HG03469 (cell line): ENCODE results near the gene COMMD6.
"Not testable (repeated sequence)": the region's sequence is repeated elsewhere in the genome, so short reads cannot be mapped to it uniquely, and the experiment has no call there.

Experiments used
- ATAC-seq: cut with Tn5 transposase; IDR thresholded peaks from one replicate; pipeline ENCODE4 v1.9.1; 2021; ENCODE audit warnings: mild to moderate bottlenecking, moderate library complexity, moderate number of reproducible peaks; ENCODE audit not compliant: unreplicated experiment

The COMMD6 gene

DNA sequence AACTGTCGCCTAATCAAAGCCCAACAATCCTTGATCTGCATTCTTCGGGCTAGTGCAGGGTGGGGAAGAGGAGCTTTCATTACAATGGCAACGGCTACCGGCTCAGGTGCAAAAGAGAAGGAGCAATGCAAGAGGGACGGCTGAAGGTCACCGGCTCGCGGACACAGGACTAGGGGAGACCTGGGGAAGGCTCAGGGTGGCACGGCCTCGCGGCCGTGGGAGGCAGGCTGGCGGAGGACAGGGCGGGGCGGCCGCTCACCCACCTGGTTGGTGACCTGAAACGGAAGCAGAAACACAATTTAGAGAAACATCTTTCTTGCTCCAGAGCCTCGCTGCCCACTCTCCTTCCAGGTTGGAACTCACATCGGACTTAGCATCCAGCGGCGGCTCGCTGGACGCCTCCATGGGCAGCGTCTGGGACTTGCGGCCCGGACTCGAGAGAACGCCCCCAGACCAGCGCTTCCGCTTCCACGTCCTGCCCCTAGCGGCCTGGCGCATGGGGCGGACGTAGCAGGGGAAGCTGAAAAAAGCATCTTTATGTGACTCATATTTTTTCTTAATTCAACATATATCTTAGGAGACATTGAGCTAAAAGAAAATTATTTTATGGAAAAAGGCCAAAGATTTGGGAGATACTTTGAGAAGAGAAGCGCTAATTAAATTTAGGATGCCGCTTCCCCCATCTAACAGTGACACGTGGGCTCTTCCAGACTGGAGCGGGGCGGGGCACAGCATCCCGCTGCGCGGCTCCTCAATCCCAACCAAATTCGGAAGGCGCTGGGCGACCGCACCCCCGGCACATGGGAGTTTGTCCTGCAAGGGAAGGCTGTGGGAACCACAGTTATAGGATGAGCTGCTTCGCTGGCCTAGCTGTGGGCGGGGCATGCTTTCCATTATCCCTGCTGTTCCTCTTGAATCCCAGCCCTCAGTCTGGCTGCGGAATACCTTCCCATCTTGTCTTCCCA, at the start of gene COMMD6:
TSS of gene COMMD6 (minus strand) at position 441 of the 965 bp plus-strand sequence. CDS start at position 405, 36 bp downstream.
- ATAC-seq, result peak; percentile 84

DNA sequence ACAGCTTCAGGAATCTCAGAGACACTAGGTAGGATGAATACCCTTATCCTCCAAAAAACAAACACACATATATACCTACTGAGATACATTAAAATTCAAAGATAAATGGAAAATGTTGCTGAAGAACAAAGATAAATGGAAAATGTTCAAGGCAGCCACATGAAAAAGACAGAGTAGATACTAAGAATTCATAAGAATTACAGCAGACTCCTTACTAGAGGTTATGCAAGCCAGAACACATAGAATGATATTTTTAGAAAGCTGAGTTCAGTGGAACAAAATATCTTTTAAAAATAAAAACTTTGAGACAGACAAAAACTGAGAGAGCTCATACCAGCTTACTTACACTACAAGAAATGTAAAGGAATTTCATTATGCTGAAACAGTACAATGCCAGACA, 47.5 kb upstream of the COMMD6 start:
- ATAC-seq, result no peak

- no peak for ATAC-seq
These were observed 45.5 kb upstream of the COMMD6 start for GRCh38 chr13:75583091-75583490.

DNA sequence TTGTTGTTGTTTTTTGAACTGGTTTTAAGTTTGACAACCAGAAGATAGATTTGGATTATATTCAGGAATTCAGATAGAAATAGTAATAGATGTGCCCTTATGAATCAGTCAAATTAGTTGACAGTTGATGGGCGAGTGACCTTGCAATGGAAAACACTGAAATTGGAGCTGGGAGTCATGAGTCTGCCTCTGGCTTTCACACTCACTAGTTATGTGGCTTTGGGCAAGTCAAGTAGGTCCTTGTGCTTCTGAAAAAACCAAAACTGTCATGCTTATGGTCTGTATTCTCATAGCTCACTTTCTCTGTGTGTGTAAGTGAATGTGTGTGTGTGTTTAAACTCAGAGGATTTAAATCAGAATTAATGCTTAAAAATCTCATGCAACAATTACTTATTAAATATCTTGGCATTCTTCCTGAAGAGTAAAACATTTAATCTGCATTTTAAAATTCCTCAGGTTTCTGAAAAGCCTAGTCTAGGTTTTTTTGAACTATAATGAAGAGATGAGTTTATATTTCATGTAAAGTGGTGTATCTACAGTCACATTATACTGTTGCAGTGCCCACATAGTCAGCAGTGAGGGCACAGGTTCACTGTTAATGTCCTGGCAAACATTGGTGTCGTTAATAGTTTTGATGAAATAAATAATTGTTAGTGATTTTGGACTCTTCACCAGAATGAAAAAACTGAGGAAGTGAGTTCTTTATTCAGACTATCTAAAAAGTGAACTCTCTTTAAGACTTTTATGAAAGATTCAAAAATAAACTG, 44.4 kb upstream of the COMMD6 start:
- ATAC-seq, result no peak

DNA sequence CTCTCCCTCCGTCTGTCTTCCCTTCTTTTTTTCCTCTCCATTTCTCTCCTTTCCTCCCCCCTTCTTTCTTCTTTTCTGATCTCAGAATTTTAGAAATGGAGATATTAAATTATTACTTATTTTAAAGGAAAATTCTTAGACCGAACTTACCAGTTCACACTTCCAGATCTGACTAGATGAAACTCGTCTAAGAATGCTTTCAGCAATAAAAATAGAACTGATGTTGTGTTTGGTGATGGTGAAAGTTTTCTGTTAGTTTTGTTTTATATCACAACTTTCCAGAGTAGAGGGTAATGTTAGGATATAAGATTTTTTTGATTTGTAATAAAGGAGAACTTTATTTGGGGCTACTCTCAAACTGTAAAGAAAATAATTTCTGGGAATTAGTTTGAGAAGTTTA, 41.9 kb upstream of the COMMD6 start:
- ATAC-seq, result no peak

DNA sequence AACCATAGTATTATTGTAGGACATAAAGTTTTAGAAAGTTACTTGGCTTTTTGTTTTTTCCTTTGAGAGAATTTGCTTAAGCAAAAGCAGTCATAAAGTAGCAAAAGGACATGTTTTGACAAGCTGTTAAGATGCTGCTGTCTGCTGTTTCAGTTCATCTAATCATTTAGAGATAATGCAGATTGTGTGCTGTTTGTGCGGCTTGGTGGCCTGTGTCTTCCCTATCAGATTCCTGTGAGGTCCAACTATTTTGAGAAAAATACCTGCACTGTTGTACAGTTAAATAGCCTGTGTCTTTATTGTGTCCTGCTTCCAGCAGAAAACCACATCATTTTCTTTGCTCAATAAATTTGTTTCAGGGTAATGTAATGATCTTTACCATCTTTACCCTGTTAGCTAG, 31.9 kb upstream of the COMMD6 start:
- no peak for ATAC-seq

GRCh38 chr13:75566658-75567057, 29.0 kb upstream of the COMMD6 start:
- no peak for ATAC-seq

DNA sequence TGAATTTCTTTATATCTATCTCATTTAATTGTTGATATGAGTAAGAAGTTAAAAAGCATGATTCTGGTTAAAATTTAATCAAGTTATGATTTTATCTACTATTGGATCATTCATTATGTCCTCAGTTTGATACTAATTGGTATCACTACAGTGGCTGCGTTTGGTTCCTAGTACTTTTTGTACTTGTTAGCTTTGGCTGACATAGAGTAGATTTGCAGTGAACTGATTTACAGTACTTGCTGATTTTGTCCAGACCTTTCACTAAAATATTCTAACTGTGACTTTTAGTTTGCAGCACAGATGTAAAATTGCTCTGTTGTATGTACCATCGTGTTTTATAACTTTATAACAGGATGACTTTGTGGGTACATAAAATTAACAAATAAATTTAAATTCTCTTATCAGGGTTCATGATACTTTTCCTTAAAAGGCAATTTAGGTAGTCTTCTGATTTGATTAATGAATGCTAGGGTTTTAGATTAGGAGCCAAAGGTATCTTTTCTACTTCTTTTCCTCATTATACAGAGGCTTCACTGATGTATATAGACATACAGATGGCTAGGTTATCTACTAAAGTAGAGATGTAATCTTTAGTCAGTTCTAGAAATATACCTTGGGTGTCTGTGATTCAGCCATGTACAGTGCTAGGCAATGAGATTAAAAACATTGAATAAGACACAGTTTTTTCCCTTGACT, 20.7 kb upstream of the COMMD6 start:
- no peak for ATAC-seq

DNA sequence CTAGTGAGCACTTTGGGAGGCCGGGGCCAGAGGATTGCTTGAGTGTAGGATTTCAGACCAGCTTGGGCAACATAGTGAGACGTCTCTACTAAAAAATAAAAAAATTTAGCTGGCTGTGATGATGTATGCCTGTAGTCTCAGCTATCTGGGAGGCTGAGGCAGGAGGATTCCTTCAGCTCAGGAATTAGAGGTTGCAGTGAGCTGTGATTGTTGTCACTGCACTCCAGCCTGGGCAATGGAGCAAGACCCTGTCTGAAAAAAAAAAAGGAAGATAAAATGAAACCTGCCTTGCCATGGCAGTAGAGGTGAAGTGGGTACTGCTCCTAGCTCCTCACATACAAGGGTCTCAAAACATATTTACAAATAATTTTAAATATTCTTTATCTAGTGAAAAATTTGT, 19.3 kb upstream of the COMMD6 start:
- ATAC-seq, result no peak

GRCh38 chr13:75555836-75556235, 18.2 kb upstream of the COMMD6 start:
- ATAC-seq, result no peak

- ATAC-seq, result no peak
These were observed 17.3 kb upstream of the COMMD6 start for GRCh38 chr13:75554981-75555380.

GRCh38 chr13:75554464-75554863, 16.8 kb upstream of the COMMD6 start:
- no peak for ATAC-seq

DNA sequence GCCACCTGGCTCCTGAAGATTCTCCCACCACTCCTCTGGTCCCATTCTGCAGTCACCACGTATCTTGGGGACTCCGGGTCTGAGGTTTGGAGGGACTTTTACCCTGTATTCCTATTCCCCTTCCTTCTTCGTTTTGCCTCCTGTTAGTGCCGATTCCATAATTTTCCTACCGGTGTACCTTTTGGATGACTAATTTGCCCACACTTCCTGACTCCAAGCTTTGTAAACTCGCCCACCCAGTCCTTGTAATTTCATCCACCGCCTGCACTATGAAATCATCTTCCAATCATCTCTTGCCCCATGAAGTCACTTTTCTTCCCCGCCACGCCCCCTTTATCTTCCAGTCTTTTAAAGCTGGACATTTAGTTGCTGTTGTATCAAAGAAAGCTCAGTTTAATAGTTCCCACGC, 12.5 kb upstream of the COMMD6 start:
- ATAC-seq, result no peak

DNA sequence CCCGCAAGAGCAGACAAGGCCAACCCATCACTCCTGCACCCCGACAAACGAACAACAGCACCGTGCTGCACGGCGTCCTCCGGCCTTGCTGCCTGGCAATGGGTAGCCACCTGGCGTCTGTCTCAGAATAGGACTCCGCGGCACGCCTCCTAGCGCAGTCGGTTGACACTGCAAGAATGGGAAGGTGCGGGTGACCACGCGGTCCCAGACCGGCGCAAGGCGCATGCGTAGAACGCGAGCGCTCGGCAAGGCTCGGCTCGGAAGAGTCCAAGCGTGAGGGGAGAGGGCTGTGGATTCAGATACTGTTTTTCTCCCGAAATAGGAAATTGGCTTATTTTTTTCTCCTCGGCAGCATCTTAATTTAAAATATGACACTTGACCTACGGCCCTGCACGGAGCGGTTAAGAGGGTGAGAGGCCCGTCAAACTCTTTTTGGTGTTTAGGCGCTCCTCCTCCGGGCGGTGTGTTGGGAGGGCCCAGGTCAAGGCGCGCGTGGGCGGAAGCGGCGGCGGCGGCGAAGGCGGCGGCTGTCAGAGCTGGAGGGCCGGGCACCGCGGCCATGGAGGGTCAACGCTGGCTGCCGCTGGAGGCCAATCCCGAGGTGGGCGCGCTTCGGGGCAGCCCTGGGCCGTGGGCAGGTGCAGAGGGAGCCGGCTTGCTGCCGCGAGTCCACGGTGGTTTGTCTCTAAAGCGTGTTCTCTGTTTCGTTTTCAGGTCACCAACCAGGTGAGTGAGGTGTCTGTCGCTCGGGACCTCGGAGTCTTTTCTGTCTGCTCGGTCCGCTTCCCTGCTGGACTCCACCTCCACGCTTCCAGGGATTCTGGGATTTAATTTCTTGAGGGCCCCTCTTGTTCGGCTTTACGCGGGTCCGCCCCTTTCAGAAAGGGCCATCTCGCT, 11.9 kb upstream of the COMMD6 start, which contains the start of gene UCHL3:
TSS of gene UCHL3 (plus strand) at position 530 of the 897 bp plus-strand sequence. CDS start at position 560, 30 bp downstream.
- peak; percentile 96 for ATAC-seq

- ATAC-seq, result no peak
These were observed 10.3 kb upstream of the COMMD6 start for GRCh38 chr13:75547917-75548316.

DNA sequence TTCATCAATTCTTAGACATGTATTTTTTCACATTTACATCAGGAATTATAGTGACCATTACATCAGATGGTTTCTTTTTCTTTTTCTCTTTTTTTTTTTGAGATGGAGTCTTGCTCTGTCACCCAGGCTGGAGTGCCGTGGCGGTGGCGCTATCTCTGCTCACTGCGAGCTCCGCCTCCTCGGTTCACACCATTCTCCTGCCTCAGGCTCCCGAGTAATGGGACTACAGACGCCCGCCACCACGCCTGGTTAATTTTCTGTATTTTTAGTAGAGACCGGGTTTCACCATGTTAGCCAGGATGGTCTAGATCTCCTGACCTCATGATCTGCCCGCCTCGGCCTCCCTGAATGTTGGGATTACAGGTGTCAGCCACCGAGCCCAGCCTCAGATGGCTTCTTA, 7.7 kb upstream of the COMMD6 start:
- ATAC-seq, result not testable (repeated sequence)

GRCh38 chr13:75544681-75545330, 7.2 kb upstream of the COMMD6 start:
- no peak for ATAC-seq

- no peak for ATAC-seq
These were observed 4.3 kb upstream of the COMMD6 start for GRCh38 chr13:75541961-75542360.

- no peak for ATAC-seq
These were observed 3.6 kb upstream of the COMMD6 start for GRCh38 chr13:75541287-75541686.

- ATAC-seq, result no peak
These were observed 3.8 kb downstream of the COMMD6 start for GRCh38 chr13:75533861-75534260.
